ENCODE measurements around the gene MRGPRF. TPM values are rescaled to one million over a fixed set of nuclear protein-coding genes. Genes with fewer than 3 reads are reported as not detected.

Gene MRGPRF
- total RNA-seq, 1 donor from 2014 or later, result 0.53 TPM

DNA sequence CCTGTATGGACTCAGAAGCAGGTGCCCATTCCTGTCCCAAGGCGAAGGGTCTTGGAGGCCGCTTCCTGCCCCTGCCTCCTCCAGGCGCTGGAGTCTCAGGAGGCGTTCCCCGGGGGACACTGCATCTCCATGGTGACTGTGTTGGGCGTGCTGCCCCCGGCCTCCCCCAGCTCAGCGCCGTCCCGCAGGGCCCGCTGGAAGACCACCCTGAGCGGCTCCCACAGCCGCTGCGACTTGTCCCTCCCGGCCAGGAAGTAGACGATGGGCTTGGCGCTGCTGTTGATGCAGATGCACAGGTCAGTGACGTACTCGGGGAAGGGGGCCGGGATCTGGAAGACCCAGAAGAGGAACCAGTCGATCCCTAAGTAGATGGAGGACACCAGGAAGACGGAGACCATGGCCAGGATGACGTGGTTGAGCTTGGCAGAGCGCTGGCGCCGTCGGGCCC, 7.8 kb downstream of the MRGPRF start:
- TF ChIP-seq, protein P1, sequence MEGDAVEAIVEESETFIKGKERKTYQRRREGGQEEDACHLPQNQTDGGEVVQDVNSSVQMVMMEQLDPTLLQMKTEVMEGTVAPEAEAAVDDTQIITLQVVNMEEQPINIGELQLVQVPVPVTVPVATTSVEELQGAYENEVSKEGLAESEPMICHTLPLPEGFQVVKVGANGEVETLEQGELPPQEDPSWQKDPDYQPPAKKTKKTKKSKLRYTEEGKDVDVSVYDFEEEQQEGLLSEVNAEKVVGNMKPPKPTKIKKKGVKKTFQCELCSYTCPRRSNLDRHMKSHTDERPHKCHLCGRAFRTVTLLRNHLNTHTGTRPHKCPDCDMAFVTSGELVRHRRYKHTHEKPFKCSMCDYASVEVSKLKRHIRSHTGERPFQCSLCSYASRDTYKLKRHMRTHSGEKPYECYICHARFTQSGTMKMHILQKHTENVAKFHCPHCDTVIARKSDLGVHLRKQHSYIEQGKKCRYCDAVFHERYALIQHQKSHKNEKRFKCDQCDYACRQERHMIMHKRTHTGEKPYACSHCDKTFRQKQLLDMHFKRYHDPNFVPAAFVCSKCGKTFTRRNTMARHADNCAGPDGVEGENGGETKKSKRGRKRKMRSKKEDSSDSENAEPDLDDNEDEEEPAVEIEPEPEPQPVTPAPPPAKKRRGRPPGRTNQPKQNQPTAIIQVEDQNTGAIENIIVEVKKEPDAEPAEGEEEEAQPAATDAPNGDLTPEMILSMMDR (IDR thresholded peaks at IDR 0.05; ENCODE audit: insufficient read depth, low read length, severe bottlenecking), result no peak
- H3K27me3 ChIP-seq (ENCODE audit: control insufficient read depth, insufficient read depth, low read length), result peaks cover 1% of the 10 kb centered on the region
- DNase-seq (ENCODE audit: low read depth) (no peak), FAIRE-seq (no peak)
- H3K36me3 ChIP-seq (ENCODE audit: control insufficient read depth, insufficient read depth, low read length), result no peaks in the 10 kb centered on the region
- no peak overlapping the region for H3K4me3 ChIP-seq (ENCODE audit: low read depth, low read length)

DNA sequence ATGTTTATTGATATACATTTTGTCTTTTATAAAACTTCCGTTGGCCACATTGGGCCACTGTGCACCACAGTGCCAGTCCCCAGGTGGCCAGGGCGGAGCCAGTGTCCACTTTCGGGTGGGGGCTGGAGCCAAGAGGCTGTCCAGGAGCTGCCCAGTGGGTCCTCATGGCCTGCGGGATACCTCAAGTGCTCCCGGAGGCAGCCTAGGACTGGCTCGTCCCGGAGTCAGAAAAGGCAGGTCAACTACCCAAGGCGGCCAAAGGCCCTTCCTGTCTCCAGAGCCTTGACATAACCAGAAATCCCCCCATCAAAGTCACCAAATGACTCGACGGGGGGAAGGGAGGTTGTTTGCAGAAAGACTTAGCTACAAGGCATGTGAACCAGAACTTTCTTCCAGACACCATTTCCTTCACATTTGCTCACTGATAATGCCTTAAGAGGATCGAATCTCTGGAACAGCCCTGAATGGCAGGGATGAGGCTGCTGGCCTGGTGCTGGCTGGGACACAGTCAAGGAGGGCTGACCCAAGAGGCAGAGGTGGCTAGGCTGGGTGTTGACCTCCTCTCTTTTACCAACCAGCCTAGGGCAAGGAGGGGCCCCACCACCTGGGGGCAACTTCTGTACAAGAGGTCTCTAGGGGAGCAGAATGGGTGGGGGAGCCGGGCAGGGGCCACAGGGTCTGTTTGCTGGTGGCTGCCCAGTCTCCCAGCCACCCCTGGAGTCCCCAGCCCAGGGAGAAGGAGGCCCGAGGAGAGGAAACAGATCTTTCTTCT, 8.4 kb downstream of the MRGPRF start:
- TF ChIP-seq, protein P1 (IDR thresholded peaks at IDR 0.05; ENCODE audit: insufficient read depth, low read length, severe bottlenecking), result no peak
- FAIRE-seq (no peak), DNase-seq (ENCODE audit: low read depth) (no peak)
- Histone ChIP-seq H3K4me3 (ENCODE audit: low read depth, low read length) (no peak overlapping the region), H3K27me3 (ENCODE audit: control insufficient read depth, insufficient read depth, low read length) (peaks cover 1% of the 10 kb centered on the region), H3K36me3 (ENCODE audit: control insufficient read depth, insufficient read depth, low read length) (no peaks in the 10 kb centered on the region)

GRCh38 chr11:69003866-69004367, 9.1 kb downstream of the MRGPRF start:
- TF ChIP-seq, protein P1 (IDR thresholded peaks at IDR 0.05; ENCODE audit: insufficient read depth, low read length, severe bottlenecking), result no peak
- Histone ChIP-seq H3K36me3 (ENCODE audit: control insufficient read depth, insufficient read depth, low read length) (no peaks in the 10 kb centered on the region), H3K4me3 (ENCODE audit: low read depth, low read length) (no peak overlapping the region), H3K27me3 (ENCODE audit: control insufficient read depth, insufficient read depth, low read length) (peaks cover 1% of the 10 kb centered on the region)
- FAIRE-seq, result no peak
- DNase-seq (ENCODE audit: low read depth), result no peak

- TF ChIP-seq, protein P1 (IDR thresholded peaks at IDR 0.05; ENCODE audit: insufficient read depth, low read length, severe bottlenecking), result no peak
- H3K27me3 ChIP-seq (ENCODE audit: control insufficient read depth, insufficient read depth, low read length), result peaks cover 1% of the 10 kb centered on the region
- H3K36me3 ChIP-seq (ENCODE audit: control insufficient read depth, insufficient read depth, low read length), result no peaks in the 10 kb centered on the region
- DNase-seq (ENCODE audit: low read depth) (no peak), FAIRE-seq (no peak)
- no peak overlapping the region for H3K4me3 ChIP-seq (ENCODE audit: low read depth, low read length)
Measured at GRCh38 chr11:69003301-69003865, 9.7 kb downstream of the MRGPRF start.

DNA sequence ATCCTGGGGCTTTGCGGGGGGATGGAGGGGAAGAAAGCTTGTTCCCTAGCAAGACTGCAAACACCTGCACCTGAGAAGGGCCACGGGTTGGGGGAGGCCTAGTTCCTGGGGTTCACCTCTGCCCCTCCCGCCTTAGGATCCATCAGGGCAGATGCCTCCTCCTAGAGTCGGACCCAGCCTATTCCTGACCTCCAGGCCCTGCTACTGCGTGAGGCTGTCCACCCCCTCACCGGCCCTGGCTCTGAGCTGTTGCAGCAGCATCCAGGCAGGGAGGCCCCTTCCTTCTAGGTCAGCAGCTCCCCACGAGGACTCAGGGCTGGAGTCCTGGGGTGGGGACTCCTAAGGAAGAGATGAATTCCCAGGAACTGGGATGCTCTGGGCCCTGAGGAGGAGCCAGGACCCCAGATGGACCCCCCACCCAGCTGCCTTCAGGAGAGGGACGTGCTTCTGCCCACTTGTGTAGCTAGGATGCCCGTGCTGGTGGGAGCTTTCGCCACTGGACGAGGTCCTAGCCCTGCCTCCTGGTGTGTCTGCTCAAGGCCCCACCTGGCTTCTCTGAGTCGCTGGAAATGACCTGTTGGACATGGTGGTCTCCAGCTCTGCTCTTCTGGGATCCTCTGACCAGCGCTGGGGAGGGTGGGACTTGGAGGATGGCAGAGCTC, 10.3 kb downstream of the MRGPRF start:
- Histone ChIP-seq H3K4me3 (ENCODE audit: low read depth, low read length) (no peak overlapping the region), H3K36me3 (ENCODE audit: control insufficient read depth, insufficient read depth, low read length) (no peaks in the 10 kb centered on the region), H3K27me3 (ENCODE audit: control insufficient read depth, insufficient read depth, low read length) (peaks cover 3% of the 10 kb centered on the region)
- TF ChIP-seq, protein P1 (IDR thresholded peaks at IDR 0.05; ENCODE audit: insufficient read depth, low read length, severe bottlenecking), result no peak
- DNase-seq (ENCODE audit: low read depth) (no peak), FAIRE-seq (no peak)

Data from bronchial epithelial cell (primary cell).